ENCODE results near the gene SUCO.

The SUCO gene

DNA sequence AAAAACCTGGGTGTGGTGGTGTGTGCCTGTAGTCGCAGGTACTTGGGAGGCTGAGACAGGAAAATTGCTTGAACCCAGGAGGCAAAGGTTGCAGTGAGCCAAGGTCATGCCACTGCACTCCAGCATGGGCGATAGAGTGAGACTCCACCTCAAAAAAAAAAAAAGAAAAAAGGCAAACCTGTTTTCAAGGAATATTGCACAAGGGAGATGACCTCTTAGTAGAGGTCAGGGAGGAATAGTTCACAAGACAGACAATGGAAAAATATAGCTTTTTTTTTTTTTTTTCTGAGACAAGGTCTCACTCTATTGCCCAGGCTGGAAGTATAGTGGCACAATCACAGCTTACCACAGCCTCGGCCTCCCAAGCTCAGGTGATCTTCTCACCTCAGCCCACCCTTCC, 22.5 kb upstream of the SUCO start:
- H3K4me3 Mint-ChIP-seq, result no peak overlapping the region
- H3K27ac Mint-ChIP-seq, result no peak overlapping the region
- no peaks in the 10 kb centered on the region for H3K36me3 Mint-ChIP-seq (ENCODE audit: low read depth)
- H3K9me3 Mint-ChIP-seq, result no peaks in the 10 kb centered on the region
- H3K27me3 Mint-ChIP-seq (ENCODE audit: low read depth), result no peaks in the 10 kb centered on the region
- TF ChIP-seq, protein P1, sequence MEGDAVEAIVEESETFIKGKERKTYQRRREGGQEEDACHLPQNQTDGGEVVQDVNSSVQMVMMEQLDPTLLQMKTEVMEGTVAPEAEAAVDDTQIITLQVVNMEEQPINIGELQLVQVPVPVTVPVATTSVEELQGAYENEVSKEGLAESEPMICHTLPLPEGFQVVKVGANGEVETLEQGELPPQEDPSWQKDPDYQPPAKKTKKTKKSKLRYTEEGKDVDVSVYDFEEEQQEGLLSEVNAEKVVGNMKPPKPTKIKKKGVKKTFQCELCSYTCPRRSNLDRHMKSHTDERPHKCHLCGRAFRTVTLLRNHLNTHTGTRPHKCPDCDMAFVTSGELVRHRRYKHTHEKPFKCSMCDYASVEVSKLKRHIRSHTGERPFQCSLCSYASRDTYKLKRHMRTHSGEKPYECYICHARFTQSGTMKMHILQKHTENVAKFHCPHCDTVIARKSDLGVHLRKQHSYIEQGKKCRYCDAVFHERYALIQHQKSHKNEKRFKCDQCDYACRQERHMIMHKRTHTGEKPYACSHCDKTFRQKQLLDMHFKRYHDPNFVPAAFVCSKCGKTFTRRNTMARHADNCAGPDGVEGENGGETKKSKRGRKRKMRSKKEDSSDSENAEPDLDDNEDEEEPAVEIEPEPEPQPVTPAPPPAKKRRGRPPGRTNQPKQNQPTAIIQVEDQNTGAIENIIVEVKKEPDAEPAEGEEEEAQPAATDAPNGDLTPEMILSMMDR (IDR thresholded peaks at IDR 0.05; ENCODE audit: unreplicated experiment in 3 of 3), result no peak
- no peaks in the 10 kb centered on the region for H3K4me1 Mint-ChIP-seq

DNA sequence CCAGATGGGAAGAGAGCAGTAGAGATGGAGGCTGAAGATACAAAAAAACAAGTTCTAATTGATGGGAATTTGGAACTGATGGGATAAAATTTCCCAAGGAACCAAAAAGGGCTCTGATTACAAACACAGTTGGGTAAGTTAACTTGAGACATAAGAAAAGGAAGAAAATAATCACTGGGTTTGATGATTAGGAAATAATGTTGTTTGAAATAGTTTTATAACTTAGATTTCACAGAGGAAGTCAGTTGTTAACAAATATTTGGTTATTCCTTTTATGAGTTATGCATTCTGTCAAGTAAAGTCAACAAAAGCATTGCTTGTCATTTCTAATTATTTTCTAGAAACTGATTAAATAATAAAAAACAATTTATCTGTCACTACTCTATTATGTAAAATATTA, 20.4 kb upstream of the SUCO start:
- Mint-ChIP-seq H3K4me1 (no peaks in the 10 kb centered on the region), H3K36me3 (ENCODE audit: low read depth) (no peaks in the 10 kb centered on the region), H3K9me3 (no peaks in the 10 kb centered on the region), H3K27me3 (ENCODE audit: low read depth) (no peaks in the 10 kb centered on the region), H3K4me3 (no peak overlapping the region), H3K27ac (peak overlapping the region in 1 of 3 experiments; percentile 29)
- TF ChIP-seq, protein P1 (IDR thresholded peaks at IDR 0.05; ENCODE audit: unreplicated experiment in 3 of 3), result no peak

DNA sequence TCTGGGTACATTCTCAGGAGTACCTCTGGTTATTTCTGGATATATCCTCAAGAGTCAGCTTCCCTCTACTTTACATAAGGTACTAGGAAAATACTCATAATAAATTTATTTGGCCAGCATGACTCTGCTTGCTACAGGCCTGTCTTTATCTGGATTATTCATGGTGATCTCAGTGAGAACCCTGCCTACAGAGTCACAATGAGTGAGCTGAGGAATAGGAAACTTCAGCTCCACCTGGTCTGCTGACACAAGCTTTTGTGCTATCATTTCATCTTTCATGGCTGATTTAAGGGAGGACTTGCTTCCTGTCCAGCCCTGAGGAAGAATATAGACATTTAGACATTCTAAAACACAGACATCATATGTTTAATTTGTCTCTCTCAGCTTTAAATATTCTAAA, 19.5 kb upstream of the SUCO start:
- Mint-ChIP-seq H3K27ac (peak overlapping the region in 1 of 3 experiments; percentile 46), H3K27me3 (ENCODE audit: low read depth) (no peaks in the 10 kb centered on the region), H3K9me3 (no peaks in the 10 kb centered on the region), H3K36me3 (ENCODE audit: low read depth) (no peaks in the 10 kb centered on the region), H3K4me3 (no peak overlapping the region), H3K4me1 (no peaks in the 10 kb centered on the region)
- TF ChIP-seq, protein P1 (IDR thresholded peaks at IDR 0.05; ENCODE audit: unreplicated experiment in 3 of 3), result no peak

DNA sequence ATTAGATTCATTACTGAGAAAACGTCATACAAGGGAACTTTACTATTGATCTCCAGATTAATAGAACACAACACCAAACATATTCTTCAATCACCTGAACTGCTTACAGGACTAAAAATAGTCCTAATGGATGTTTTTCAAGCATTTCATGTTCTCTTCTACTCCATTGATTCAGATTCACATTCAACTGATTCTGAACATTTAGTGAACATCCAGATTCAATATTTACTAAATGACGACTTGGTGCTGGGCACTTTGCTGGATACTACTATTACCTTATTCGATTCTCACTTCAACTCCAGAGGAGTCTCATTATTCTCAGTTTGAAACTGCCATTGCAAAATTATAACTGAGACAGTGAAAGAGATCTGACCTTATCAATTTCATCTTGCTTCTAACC, 18.8 kb upstream of the SUCO start:
- TF ChIP-seq, protein P1 (IDR thresholded peaks at IDR 0.05; ENCODE audit: unreplicated experiment in 3 of 3), result no peak
- H3K4me1 Mint-ChIP-seq, result no peaks in the 10 kb centered on the region
- H3K27me3 Mint-ChIP-seq (ENCODE audit: low read depth), result no peaks in the 10 kb centered on the region
- no peaks in the 10 kb centered on the region for H3K9me3 Mint-ChIP-seq
- H3K4me3 Mint-ChIP-seq, result no peak overlapping the region
- peak overlapping the region in 1 of 3 experiments; percentile 46 for H3K27ac Mint-ChIP-seq
- no peaks in the 10 kb centered on the region for H3K36me3 Mint-ChIP-seq (ENCODE audit: low read depth)

DNA sequence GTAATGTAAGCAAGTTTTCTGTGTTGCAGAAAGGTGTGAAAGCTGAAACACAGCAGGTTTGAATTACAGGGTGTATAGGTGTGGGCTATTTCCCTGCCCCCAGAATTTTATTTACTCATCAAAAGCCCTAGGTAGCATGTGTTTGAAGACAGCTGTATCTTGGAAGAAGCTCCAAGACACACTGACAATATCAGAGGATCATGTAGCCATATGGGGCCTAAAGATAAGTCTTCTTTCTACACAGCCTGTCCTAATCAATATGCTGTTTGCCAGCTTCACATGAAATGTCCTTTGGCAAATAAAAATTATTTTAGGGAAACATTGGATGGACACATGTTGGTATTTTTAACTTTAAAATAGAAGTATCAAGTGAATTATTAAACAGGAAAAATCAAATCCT, 17.5 kb upstream of the SUCO start:
- no peaks in the 10 kb centered on the region for H3K36me3 Mint-ChIP-seq (ENCODE audit: low read depth)
- no peak overlapping the region for H3K4me3 Mint-ChIP-seq
- no peaks in the 10 kb centered on the region for H3K4me1 Mint-ChIP-seq
- no peaks in the 10 kb centered on the region for H3K9me3 Mint-ChIP-seq
- no peak overlapping the region for H3K27ac Mint-ChIP-seq
- no peaks in the 10 kb centered on the region for H3K27me3 Mint-ChIP-seq (ENCODE audit: low read depth)
- TF ChIP-seq, protein P1 (IDR thresholded peaks at IDR 0.05; ENCODE audit: unreplicated experiment in 3 of 3), result no peak

DNA sequence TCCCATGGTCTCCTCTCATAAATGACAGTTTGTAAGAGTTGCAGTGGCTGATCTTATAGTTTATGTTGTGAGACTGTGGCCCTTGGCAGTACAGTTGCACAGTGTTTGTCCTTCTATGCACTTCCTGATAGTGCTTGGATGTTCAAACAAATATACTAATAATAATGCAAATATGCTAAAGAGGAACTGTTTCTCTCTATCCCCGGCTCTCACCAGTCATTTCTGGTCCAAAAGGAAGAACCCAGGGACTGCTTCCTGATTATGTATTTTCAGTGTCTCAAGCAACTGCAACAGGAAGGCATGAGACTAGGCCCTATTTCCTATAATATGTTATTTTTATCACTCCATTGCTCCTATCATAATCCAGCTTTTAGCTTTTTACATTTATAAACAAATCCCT, 17.0 kb upstream of the SUCO start:
- TF ChIP-seq, protein P1 (IDR thresholded peaks at IDR 0.05; ENCODE audit: unreplicated experiment in 3 of 3), result no peak
- no peaks in the 10 kb centered on the region for H3K36me3 Mint-ChIP-seq (ENCODE audit: low read depth)
- no peak overlapping the region for H3K27ac Mint-ChIP-seq
- H3K4me1 Mint-ChIP-seq, result no peaks in the 10 kb centered on the region
- H3K27me3 Mint-ChIP-seq (ENCODE audit: low read depth), result no peaks in the 10 kb centered on the region
- no peaks in the 10 kb centered on the region for H3K9me3 Mint-ChIP-seq
- no peak overlapping the region for H3K4me3 Mint-ChIP-seq

All from nephron (organoid).